IMR-90 (cell line): ENCODE measurements around the gene NT5DC1.

ENCODE experiments used
- BHLHE40 ChIP-seq: fragments of 150-350 bp; IDR thresholded peaks from 2 replicates; pipeline ENCODE4 v1.6.1; 2016; ENCODE audit warnings: mild to moderate bottlenecking, low read depth, low read length
- CHD1 ChIP-seq: IDR thresholded peaks from 2 replicates; pipeline ENCODE4 v1.6.1; 2012; ENCODE audit warnings: low read depth, low read length, improper control_type of control experiment
- CTCF ChIP-seq: conservative IDR thresholded peaks from 2 replicates; pipeline ENCODE4 v1.5.1; 2012; ENCODE audit warnings: mild to moderate bottlenecking, low read depth, low read length, improper control_type of control experiment
- MAZ ChIP-seq: IDR thresholded peaks from 2 replicates; pipeline ENCODE4 v1.6.1; 2012; ENCODE audit warnings: low read depth, mild to moderate bottlenecking, low read length, improper control_type of control experiment, moderate library complexity, borderline replicate concordance
- MXI1 ChIP-seq: IDR thresholded peaks from 2 replicates; pipeline ENCODE4 v1.6.1; 2012; ENCODE audit warnings: low read depth, mild to moderate bottlenecking, low read length, moderate library complexity, borderline replicate concordance
- POLR2A ChIP-seq: IDR thresholded peaks from 2 replicates; pipeline ENCODE4 v1.6.1; 2012; ENCODE audit warnings: mild to moderate bottlenecking, low read depth, low read length
- RFX5 ChIP-seq: IDR thresholded peaks from 2 replicates; pipeline ENCODE4 v1.8.0; 2012; ENCODE audit warnings: low read depth, mild to moderate bottlenecking, low read length, moderate library complexity

- no peak for TF ChIP-seq CTCF
- no peak for TF ChIP-seq MXI1
- no peak for TF ChIP-seq BHLHE40
- no peak for TF ChIP-seq POLR2A
- TF ChIP-seq MAZ, result no peak
- no peak for TF ChIP-seq CHD1
- no peak for TF ChIP-seq RFX5
These were observed 114.8 kb downstream of the NT5DC1 start for GRCh38 chr6:116215414-116215813.
